NCI-H2171 (cell line): ENCODE data around the gene HMCES.
"Not testable (repeated sequence)": the region's sequence is repeated elsewhere in the genome, so short reads cannot be mapped to it uniquely, and the experiment has no call there.

Source experiments
- DNase-seq: peaks from one replicate; lab custom pipeline; 2025; lab: John Stamatoyannopoulos, UW

Gene HMCES

DNA sequence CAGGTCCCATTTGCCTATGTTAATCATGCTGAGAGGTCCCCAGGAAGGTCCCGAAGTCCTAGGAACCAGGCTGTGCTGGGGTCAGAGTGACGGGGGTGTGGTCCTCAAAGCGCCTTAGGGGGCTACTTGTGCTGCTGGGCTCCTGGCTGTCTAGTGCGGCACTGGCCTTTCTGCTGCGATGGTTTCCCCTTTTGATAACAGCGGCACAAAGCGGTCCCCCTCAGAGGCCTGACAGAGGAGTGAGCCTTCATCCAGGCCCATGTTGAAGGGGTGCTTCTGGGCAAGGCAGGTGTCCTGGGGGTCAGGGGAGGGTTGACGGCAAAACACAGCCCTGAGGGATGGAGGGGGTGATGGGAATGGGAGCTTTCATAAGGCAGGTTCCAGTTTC is 68.8 kb downstream of the HMCES start:
- DNase-seq, result no peak

DNA sequence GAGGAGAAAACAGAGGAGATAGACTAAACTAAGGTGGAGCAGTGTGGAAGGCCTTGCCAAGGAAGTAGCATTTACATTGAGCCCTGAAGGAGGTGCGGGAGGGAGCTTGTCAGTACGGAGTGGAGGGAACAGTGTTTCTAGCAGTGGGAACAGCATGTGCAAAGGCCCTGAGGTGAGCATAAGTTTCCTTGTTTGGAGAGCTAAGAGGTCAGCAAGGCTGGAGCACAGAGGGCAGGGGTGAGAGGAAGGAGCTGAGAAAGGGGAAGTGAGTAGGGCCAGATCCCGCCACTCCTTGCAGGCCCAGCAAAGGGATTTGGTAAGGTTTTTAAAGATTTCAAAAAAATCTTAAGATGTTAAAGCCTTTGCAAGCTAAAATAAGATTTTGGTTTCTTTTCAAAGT is 70.1 kb downstream of the HMCES start:
- DNase-seq, result no peak

DNA sequence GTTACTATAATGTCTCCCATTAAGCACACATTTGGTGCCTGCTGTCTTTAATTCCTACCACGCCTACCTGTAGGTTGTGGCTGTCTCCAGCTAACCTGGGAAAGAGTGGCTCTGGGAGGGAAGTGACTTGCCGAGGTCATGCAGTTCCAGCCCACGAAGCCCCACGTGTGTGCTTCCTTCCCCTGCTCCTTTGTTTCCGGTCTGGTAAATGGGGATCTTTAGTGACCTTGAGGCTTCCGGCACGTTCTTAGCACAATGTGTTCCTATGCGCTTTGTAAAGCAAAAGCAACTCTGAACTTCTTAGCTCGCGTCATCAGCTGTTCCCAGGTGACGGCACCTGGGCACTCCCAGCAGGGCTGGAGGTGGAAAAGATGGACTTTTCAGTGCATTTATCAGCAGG is 70.5 kb downstream of the HMCES start:
- not testable (repeated sequence) for DNase-seq

DNA sequence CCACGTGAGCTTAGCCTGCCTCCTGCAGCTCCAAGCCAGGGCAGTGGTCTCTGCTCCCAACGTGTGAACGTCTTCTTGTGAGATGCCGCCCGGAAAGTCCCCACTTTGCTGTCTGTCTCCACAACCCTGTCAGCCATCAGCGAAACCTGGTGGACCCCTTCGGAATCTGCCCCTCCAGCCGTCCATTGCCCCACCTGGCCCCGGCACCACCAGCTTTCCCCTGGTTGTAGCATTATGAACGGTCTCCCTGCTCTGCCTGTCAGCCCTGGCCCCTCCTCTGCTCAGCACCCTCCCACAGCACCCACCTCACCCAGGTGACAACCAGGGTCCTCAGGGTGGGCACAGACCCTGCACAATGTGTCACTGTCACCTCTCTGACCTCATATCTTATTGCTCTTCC is 71.1 kb downstream of the HMCES start:
- no peak for DNase-seq

DNA sequence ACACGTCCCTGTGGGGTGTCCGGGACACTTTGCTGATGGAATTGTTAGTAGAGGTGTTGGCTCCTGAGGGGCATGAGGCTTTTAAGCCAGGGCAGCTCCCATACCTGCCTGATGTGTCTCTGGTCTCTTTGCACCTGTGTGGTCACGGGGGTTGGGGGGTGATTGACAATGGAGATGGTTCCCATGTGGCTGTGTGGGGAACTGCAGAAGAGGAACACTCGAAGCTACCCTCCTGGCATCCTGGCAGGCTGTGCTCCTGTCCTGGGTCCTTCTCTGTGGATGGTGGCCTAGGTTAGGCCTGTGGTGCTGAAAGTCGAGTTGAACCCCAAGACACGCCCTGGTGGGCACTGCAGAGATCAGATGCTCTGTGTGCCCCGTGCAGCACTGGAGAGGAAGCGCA is 73.4 kb downstream of the HMCES start:
- no peak for DNase-seq

DNA sequence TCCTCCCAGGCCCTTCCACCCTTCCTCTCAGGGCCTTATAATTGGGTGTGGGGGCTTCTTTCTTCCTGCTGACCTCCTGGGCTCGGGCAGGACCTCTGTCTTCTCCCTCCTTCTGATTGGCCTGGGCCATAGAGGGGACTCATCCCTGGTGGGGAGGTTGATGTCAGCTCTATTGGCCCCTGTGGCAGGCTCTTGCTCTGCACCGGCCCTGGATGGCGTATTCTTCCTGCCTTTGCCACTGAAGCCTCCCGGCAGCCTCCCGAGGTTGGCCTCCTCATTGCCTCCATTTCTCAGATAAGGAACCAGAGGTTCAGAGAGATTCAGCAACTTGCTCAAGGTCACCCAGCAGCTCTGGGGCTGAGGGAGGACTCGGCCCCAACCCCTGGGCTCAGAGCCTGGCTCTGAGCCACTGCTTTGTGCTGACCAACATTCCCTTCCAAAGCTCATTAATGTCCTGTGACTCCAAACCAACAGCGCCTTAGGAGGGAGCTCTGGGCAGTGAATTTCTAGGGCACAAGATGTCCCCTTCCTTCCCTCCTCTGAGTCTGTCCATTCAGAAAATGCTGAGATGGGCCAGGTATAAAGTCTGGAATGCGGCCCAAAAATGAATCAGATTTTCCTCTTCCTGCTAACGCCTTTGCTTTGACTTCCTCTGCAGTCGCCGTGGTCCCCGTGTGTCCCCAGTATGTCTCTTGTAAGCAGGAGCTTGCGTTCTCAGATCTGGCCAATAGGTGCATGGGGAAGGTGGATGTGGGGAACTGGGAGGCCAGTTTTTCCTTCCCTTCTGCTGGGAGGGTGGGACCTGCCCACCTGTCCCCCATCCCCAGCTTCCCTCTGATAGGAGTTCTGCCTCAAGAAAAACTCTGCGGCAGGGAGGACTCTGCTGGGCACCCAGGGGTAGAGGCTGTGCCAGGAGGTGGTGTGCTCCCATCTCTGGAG is 74.2 kb downstream of the HMCES start:
- no peak for DNase-seq

DNA sequence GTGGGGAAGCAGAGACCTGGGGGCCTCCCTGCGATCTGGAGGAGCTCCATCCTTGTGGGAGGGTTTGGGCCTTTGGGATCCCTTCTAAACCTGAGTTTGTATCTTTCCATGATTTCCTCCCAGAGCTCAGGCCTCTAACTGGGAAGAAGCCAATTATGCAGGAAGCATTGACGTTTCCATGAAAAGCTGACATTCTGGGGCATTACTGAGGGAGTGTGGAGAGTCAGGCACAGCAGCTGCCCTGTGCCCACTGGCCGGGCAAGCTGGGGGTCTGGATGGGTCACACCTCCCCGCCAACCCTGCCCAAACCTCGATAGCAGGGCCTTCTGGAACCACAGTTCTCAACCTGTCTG is 74.9 kb downstream of the HMCES start:
- no peak for DNase-seq
